GM18517 (cell line): ENCODE measurements around the gene NEURL1.

Source experiments
- ATAC-seq: cut with Tn5 transposase; IDR thresholded peaks from one replicate; pipeline ENCODE4 v1.9.1; 2021; ENCODE audit warnings: mild to moderate bottlenecking, moderate library complexity; ENCODE audit not compliant: unreplicated experiment

The NEURL1 gene

DNA sequence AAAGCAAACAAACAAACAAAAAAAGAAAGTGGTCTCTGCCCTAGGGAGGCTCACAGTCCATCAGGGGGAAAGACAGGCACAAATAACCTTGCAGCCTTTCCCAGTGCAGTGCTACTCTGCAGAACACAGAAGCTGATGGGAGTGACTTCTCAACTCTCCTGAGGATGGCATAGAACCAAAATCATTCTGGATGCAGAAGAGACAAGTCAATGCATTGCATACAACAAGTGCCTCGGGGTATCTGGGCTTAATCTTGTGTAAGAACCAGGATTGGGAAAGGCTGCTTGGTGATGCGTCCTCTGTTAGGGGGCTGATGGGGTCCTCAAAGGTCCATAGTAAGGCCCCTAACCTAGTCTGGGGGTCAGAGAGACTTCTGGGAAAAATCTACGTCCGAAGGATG lies 68.9 kb downstream of the NEURL1 start:
- ATAC-seq, result no peak

DNA sequence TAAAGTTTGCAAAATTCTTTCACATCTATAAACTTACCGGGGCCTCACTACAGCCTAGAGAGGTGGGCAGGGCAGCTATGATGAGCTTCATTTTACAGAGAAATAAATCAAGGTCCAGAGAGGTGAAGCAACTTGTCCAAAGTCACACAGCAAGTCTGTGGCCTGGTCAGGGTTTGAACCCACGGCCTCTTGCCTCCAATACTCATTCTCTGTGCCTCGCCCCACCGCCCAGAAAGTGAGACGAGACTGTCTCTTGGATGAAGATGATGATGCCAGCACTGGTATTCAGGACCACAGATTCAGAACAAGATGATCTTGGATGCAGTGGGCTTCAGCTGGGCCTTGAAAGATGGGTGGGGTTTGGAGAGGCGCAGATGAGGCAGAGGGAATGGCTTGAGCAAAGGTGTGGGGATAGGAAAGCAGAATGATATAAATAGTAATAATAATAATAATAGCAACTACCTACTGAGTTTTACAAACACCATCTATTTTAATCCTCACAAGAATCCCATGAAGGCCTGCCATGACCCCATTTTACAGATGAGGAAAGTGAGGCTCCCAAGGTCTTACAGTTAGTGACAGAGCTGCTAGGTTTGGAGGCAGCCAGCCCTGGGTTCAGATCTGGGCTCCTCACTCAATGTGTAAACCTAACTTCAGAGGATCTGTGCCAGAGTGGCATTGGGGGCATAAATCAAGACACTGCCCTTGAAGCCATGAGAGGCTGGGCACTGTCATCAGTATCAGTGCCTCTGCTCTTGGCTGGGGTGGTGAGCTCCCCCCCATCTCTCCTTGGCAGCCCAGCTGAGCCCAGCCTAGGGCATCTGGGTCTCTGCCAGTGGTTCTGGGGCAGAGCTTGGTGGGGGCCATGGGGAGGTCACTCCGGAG lies 70.0 kb downstream of the NEURL1 start:
- ATAC-seq, result no peak

DNA sequence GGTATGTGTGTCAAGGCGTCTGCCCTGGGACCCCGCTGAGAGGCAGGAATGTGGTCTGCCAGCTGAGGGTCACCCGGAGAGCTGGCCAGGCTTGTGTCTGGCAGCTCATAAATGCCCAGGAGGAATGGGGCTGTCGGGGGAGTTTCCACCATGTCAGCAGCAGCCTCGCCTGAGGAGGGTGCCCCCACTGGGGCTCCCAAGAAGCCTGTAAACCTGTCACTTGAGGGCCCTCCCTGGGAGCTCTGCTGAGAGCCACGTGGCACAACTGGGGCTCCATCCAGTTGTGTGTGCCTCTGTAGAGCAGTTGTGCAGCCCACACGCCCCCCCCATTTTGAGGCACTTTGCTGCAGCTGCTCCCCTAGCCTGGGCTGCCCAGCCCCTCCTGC lies 70.6 kb downstream of the NEURL1 start:
- ATAC-seq, result no peak

DNA sequence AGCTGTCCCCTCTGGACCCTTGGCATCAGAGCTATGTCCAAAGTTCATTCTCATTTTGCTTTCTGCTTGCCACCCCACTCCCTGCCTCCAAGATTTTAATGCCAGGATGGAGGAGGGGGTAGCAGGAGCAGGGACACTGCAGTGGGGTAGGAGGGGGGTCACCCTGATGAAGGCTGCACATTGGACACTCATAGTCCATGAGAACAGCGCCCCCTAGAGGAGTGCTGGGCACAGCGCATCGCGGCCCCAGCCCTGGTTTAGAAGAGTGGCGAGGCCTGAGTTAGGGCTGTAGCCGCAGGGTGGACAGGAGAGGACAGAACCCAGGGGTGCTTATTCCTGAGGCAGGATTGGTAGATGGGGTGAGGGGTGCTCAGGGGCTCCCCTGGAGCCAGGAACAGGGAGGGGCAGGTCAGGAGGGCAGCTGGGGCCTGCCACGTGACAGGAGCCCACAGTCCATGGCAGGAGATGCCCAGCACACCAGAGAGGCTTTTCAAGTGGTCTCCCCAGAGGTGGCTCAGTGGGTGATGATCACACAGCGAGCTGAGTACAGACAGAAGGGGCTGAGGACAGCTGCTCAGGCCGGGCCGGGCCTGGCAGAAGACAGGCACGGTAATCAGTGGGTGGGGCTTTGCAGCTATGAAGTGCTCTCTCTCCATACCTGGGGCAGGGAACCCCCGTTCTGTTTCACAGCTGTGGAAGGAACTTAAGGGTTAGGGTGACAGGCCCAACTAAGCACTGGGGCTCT lies 71.4 kb downstream of the NEURL1 start:
- no peak for ATAC-seq

DNA sequence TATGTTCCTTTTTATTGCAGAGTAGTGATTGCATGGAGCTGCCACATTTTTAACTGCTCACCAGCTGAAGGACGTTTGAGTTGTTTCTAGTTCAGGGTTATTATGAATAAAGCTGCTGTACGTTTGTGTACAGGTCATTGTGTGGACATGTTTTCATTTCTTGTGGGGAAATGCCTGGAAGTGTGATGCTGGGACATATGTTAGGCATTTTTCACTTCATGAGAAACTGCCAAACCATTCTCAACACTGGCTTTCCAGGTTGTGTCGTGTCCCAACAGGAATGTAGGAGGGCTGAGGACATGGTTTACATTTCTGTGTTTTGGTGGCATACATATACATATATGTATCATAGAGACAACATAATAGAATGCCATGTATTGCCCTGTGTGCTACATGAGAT lies 73.0 kb downstream of the NEURL1 start:
- no peak for ATAC-seq

DNA sequence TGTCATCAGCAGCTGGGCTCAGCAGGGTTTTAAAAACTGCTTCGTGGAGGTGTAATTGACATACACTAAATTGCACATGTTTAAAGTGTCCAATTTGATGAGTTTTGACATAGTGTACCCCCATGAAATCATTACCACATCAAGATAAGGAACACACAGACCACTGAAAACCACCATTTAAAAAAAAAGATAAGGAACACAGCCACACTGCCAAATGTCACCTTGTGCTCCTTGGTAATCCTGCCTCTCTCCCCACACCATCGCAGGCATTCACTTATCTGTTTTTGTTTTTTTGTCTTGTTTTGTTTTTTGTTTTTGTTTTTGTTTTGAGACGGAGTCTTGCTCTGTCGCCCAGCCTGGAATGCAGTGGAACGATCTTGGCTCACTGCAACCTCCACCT lies 75.0 kb downstream of the NEURL1 start:
- no peak for ATAC-seq

DNA sequence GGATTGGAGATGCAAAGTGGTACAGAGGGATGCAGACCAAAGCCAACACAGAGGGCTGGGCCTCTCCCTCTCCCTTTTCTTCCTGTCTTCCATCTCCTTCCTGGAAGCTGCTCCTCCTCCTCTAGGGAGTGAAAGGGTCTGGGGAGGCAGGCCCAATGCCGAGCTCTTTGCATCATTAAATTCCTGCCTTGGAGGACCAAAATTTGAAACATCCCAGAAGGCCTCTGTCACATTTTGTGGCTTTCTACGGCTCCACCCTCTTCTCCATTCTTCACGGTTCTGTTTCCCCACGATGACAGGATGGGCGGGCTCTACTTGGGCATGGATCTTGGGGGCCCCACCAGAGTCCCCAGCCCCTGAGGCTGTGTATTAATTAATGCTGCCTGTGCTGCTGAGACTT lies 76.4 kb downstream of the NEURL1 start:
- no peak for ATAC-seq

DNA sequence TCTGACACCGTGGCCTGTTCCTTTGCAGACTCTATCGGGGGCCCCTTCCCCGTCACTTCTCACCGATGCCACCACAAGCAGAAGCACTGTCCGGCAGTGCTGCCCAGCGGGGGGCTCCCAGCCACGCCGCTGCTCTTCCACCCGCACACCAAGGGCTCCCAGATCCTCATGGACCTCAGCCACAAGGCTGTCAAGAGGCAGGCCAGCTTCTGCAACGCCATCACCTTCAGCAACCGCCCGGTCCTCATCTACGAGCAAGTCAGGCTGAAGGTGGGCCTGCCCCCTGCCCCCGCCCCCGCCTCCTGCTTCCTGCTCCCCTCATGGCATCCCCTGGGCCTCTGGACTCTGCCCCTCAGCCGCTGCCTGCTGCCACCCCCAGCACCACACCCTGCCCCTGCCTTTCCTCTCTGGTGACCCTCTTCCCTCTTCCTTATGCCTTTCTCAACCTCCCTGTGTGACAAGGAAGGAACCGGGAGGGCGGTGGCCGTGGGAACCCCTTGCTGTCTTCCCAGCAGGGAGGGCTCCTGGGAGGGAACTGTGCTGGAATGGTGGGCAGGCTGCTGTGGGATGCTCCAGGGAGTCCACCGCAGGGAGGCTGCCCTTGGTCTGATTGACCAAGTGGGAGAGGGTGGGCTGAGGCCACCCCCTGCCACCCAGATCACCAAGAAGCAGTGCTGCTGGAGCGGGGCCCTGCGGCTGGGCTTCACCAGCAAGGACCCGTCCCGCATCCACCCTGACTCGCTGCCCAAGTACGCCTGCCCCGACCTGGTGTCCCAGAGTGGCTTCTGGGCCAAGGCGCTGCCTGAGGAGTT lies 77.5 kb downstream of the NEURL1 start:
- no peak for ATAC-seq

DNA sequence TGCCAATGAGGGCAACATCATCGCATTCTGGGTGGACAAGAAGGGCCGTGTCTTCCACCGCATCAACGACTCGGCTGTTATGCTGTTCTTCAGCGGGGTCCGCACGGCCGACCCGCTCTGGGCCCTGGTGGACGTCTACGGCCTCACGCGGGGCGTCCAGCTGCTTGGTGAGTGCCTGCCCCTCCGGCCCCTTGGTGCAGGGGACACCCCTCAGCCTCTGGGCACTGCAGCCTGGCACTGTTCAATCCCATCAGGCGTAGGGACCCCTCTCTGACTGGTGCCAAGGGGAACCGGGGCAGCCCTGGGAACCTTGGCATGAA lies 78.1 kb downstream of the NEURL1 start:
- ATAC-seq, result no peak

DNA sequence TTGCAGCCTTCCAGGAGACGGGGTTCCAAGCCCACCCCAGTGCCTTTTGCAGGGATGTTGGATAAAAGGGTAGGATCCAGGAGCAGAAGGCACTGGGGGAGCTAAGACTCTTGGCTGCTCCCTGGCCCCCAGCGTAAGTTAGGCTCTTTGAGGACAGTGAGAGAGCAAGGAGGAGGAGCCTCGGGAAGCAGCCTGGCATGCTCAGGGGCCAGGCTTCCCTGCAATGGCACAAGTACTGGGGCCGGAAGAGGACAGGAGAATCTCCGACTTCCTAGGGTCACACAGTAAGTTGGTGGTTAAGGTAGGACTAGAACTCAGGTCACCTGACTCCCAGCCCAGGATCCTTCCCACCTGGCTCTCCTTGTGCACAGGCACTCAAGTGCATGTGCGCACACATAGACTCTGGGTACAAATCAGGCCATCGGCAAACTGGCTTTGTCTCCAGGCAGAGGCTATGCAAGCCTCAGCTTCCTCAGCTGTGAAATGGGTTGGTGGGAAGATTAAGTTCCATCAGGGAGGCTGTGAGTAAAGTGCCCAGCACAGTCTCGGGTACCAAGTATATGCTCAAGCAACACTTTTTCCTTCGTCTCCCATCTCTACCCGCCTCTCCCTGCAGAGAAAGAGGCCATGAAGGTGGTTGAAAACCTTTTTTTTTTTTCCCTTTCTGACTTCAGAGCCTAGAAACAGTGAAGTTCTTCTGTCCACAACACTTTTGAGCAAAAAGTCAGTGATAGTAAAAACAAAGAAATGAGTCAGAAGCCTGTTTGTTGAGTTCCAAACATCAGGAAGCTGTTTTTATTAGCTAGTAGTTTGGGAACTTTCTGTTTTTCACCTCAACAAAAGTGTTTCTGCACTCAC lies 79.1 kb downstream of the NEURL1 start:
- ATAC-seq, result no peak

DNA sequence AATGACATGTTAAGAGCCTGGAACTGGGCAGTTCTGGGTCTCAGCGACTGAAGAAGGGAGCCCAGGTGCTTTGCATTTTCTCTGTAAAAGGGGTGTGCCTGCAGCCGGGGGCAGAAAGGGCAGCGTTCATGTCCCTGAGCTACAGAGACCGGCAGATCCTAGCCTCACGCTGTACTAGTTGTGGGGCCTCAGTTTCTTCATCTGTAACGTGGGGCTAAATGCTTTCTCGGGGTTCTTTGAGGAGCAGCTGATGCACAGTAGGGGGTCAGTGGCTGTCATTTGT lies 79.6 kb downstream of the NEURL1 start:
- ATAC-seq, result no peak

DNA sequence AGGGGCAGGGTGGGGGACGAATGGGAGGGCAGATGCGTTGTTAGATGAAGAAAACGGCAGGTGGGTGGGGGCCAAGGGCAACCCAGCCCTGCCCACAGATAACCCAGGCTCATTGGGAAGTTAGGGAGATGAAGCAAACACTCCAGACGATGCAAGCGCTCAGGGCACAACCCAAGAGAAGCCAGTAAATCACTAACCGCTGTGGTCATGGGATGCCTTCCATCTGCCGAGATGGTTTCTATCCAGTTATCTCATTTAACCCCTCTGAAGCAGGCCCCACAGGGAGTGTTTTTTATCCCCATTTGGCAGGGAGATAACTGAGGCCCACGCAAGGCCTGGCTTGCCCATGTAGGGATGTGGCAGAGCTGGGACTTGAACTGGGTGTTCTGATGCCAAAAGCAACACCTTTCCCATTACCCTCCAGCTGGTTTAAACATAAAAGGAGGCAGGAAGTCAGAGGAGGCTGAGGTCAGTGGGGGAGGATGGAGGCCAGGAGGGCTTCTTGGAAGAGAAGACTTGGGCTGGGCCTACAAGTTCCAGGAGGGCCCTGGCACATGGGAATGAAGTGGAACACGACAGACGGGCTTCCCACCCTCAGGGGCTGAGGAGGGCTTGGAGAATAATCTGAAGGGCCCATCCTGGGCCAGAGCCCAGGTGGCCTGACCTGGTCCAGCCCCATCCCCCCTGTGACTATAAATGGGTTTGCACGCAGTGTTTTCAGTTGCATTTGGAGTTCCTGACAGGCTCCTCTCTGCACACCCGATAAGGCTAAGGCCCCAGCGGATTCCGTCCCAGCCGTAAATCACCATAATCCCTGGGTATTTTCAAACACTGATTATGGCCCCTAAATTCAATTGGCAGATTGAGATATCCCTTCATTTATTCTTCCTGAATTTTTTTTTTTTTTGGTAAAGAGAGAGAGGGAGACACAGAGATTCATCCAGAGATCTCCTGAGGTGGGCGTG lies 80.9 kb downstream of the NEURL1 start:
- ATAC-seq, result no peak

DNA sequence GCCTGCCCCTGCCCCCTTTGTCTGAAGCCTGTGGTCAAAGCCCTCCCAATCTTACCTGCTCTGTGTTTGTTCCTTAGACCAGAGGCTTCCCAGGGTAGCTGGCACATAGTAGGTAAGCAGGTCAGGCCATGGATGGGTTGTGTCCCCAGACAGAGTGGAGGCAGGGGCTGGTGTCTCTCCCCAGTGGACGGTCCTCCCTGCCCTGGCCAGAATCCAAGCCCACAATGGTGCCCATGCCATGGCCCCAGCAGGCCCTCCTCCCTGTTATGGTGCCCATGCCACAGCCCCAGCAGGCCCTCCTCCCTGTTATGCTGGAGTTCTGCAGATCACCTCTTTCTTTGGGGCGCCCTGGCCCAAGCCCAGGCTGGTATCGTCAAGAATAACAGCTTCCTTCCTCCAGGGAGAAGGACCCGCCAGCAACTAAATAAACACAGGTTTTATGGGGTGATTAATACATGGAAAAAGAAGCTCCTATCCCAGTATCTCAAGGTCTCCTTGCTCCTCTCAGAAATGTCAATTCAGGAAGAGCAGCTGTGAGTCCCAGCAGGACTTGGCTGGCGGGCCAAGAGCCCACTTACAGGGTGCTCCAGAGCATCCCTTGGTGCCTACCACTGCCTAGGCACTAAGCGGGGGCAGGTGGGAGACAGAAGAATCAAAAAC lies 82.0 kb downstream of the NEURL1 start:
- ATAC-seq, result no peak

DNA sequence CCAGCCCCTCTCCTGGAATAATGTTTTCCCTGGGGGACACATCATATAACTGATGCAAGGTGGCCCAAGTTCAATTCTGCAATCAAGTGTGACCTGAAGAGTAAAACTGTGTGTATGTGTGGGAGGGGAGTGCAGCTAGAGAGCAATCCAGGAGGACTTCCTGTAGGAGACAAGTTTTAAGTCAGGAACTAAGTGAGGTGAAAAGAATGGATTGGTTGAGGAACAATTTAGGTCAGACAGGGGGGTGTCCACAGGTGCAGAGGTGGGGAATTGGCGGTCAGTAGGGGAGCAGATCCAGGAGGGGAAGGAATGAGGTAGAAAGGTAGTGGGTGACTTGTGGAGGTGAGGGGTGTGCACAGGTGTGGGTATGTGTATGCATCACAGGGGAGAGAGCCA lies 82.6 kb downstream of the NEURL1 start:
- no peak for ATAC-seq

DNA sequence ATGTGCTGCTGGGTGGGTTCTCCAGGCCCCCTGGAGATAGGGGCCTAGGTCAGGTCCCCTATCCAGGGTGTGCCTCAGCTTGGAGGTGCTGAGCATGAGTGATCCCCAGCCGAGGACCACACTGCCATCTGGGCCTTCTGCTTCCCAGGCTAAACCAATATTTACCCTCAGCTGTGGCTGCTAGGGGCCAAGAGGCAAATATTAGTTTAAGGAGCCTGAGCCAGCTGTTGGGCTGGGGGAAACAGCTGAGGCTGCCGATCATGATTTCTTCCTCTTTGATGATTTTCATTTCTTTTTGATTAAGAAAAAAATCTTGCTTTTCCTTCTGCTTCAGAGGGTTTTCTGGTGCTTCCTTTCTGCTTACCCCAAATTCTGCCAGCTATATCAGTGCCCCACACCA lies 83.4 kb downstream of the NEURL1 start:
- ATAC-seq, result no peak

DNA sequence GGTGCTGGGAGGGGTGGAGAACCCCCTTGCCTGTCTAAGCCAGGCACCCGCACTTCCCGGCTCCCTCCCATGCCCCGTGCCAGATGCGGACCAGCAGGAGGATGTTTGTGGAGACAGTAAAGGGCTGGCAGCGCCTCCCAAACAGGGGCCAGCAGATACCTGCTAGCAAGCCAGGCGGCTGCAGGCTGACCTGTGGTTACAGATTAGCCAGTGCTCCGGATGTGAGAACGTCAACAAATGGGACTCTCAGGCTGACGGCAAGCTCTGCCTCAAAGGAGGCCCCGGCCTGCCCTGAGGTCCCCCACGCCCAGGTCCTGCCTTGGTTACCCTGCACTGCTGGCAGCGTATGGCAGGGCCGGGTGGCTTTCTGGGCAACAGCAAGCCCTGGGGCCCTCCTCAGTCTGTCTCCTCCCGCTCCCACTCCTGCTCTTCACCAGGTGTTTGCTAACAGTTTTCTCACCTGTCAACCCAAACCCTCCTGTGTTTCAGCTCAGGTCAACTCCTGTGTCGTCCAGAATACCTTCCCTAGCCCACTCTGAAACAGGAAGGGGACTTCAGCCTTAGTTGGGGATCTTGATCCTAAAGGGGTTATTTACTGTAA lies 85.4 kb downstream of the NEURL1 start:
- ATAC-seq, result no peak

DNA sequence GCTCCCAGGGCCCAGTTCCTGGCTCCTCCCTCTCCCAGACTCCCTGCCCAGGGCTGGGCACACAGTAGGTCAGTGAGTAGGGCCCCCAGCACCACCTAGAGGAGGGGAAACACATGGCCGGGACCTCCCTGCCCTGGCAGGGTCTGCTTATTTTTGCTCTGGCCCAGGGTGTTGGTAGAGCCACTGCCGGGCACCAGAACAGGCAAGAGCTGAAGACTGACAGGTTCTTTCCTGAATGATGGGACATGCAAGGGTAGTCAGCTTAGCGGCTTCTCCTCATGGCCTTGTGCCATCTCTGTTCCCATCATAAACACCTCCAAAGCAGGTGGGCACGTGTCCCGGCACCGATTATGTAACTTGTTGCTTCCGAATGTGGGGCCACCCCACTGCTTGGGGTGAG lies 86.5 kb downstream of the NEURL1 start:
- ATAC-seq, result no peak

DNA sequence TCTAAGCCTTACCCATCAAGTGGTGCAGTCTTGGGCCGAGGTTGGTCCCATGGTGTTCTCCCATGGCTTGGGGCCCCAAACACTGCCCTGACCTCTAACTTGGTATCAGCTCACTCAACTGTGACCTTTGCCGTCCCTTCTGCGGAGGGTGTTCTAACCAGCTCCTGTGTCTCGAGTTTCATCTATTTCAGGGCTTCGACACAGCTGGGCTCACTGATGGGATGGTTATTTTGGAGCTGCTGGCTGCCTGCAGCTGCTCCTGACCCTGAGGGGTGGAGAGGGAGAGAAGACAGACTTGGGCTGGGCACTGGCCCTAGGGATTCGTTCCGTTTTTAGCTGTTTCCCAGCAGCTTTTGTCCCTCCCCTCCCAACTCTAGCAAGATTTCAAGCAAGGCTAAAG lies 86.9 kb downstream of the NEURL1 start:
- no peak for ATAC-seq

DNA sequence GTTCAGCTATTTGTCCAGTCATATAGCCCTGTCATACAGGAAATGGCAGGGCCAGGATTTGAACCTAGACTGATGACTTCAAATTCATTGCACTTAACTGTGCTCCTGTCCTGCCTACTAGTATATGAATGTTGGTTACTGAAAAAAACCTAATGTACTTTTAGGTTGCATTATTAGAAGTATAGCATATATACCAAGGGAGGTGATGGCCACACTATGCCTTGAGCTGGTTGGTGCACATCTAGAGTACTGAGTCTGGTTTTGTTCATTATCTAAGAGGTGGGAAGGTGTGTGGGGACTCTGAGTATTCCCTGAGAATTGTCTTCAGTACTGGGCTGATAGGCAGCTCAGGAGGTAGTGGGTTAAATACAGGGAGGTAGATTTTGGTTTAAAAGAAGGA lies 88.0 kb downstream of the NEURL1 start:
- ATAC-seq, result no peak
